Mucosa of stomach (tissue), 1 donor: ENCODE results near the gene TCTN1.

Experiments used
- H3K27me3 ChIP-seq: one replicate; pipeline ENCODE4 v1.7.0; 2013; ENCODE audit warnings: mild to moderate bottlenecking, low read length; ENCODE audit not compliant: control insufficient read depth, insufficient read depth
- H3K36me3 ChIP-seq: one replicate; pipeline ENCODE4 v1.7.0; 2013; ENCODE audit warnings: low read length; ENCODE audit not compliant: control insufficient read depth, insufficient read depth
- H3K4me1 ChIP-seq: one replicate; pipeline ENCODE4 v1.7.0; 2013; ENCODE audit warnings: mild to moderate bottlenecking, low read length; ENCODE audit not compliant: control insufficient read depth, insufficient read depth
- H3K4me3 ChIP-seq: one replicate; pipeline ENCODE4 v1.7.0; 2013; ENCODE audit warnings: low read length
- H3K9ac ChIP-seq: one replicate; pipeline ENCODE4 v1.7.0; 2013; ENCODE audit warnings: mild to moderate bottlenecking, low read length, moderate library complexity
- H3K9me3 ChIP-seq: one replicate; pipeline ENCODE4 v1.7.0; 2013; ENCODE audit warnings: mild to moderate bottlenecking, low read length, moderate library complexity; ENCODE audit not compliant: control insufficient read depth
- donor health status: Pancreatic carcinoma.

TCTN1 gene

GRCh38 chr12:110622582-110622981, 8.7 kb downstream of the TCTN1 start:
- Histone ChIP-seq H3K27me3 (no peaks in the 10 kb centered on the region), H3K36me3 (no peaks in the 10 kb centered on the region), H3K4me3 (no peak overlapping the region), H3K9ac (no peak overlapping the region), H3K9me3 (no peaks in the 10 kb centered on the region), H3K4me1 (no peaks in the 10 kb centered on the region)

DNA sequence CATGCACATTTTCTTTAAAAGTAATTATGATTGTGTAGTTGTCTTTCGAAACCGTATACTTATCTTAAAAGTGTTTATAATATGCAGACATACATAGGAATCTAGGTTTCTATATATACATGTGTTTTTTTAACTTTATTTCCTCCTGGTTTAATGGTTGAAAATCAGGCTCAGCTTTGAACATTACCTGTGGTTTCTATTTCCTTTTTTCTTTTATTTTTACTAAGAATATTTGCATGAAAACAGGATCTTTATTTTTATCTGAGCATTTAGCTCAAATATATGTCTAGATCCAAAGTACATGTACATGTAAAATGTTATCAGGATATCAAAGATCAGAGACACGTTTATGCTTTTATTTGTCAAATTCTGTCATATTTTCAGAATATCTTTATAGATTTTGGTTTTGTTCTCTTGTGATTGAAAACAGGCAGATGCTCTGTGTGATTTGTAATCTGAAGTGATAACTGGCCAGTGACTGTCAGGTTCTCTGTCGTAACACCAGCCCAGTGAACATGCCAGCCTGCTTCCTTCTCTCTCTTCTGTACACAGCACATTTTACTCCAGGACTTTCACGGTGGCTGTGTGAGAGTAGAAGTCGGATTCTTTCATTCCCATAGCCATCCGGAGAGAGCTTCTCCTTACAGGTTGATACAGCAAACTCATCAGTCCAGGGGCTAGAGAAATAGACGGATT, 13.7 kb downstream of the TCTN1 start:
- Histone ChIP-seq H3K4me3 (no peak overlapping the region), H3K36me3 (no peaks in the 10 kb centered on the region), H3K9ac (no peak overlapping the region), H3K4me1 (no peaks in the 10 kb centered on the region), H3K27me3 (no peaks in the 10 kb centered on the region), H3K9me3 (no peaks in the 10 kb centered on the region)

- no peak overlapping the region for H3K9ac ChIP-seq
- H3K36me3 ChIP-seq = no peaks in the 10 kb centered on the region
Measured at GRCh38 chr12:110635055-110635454, 21.1 kb downstream of the TCTN1 start.

GRCh38 chr12:110636516-110636915, 22.6 kb downstream of the TCTN1 start:
- H3K9me3 ChIP-seq = no peaks in the 10 kb centered on the region
- H3K27me3 ChIP-seq = no peaks in the 10 kb centered on the region
- no peak overlapping the region for H3K9ac ChIP-seq
- no peaks in the 10 kb centered on the region for H3K4me1 ChIP-seq
- no peaks in the 10 kb centered on the region for H3K36me3 ChIP-seq
- no peak overlapping the region for H3K4me3 ChIP-seq

More at GRCh38 chr12:110635055-110635454, 21.1 kb downstream of the TCTN1 start:
- H3K4me1 ChIP-seq = no peaks in the 10 kb centered on the region
- H3K4me3 ChIP-seq = no peak overlapping the region
- H3K27me3 ChIP-seq = no peaks in the 10 kb centered on the region
- no peaks in the 10 kb centered on the region for H3K9me3 ChIP-seq

DNA sequence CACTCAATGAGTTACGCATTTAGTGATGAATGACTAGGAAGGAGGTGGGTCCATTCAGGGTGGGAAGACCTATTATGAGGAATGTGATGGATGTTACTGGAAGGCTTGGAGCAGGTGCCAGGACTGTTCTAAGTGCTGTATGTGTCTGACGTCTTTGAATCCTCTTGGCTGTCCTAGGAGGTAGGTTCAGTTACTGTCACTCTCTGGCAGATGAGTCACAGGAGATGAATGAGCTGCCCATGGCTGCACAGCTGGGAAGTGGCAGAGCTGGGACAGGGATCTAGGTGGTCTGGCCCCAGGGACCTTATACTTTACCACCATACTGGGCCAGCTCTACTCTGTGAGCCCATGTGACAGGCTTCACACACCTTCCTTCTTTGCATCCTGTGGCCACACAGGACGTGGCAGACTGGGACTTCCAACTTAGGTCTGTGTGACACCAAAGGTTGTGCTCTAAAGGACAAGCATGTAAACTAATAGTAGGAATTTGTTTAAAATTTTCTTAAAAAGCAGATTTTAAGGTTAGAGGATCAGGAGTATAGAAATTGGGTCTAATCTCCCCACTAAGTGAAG, 24.0 kb downstream of the TCTN1 start:
- Histone ChIP-seq H3K4me1 (no peaks in the 10 kb centered on the region), H3K9me3 (no peaks in the 10 kb centered on the region), H3K9ac (no peak overlapping the region), H3K36me3 (no peaks in the 10 kb centered on the region), H3K27me3 (no peaks in the 10 kb centered on the region), H3K4me3 (no peak overlapping the region)

- Histone ChIP-seq H3K9ac (no peak overlapping the region), H3K9me3 (no peaks in the 10 kb centered on the region), H3K27me3 (no peaks in the 10 kb centered on the region), H3K4me3 (no peak overlapping the region), H3K36me3 (no peaks in the 10 kb centered on the region), H3K4me1 (no peaks in the 10 kb centered on the region)
Measured at GRCh38 chr12:110638796-110639195, 24.9 kb downstream of the TCTN1 start.

DNA sequence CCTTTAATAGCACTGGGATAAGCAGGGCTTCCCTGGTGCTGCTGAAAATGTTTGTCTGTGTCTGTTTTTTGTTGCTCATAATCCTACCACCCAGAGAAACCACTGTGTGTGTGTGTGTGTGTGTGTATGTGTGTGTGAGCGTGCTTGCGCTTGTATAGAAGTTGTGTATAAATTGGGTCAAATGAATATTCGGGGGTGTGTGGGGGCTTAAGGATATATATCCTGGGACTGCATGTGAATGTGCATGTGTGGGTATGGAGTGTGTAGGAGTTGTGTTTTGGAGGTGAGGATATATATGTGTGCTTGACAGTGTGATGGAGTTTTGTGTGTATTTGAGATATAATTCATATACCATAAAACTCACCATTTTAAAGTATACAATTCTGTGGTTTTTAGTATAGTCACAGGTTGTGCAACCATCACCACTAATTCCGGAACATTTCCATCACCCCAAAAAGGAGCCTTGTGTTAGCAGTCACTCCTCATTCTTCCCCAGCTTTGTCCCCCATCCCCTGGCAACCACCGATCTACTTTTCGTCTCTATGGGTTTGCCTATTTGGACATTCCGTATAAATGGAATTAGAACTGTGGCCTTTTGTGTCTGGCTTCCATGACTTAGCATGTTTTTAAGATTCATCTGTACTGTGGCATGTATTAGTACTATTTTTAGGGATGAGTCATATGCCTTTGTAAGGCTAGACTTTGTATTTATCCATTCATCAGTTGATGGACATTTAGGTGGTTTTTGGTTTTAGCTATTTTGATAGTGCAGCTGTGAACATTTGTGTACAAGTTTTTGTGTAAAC, 25.6 kb downstream of the TCTN1 start:
- H3K4me3 ChIP-seq = no peak overlapping the region
- no peaks in the 10 kb centered on the region for H3K27me3 ChIP-seq
- no peak overlapping the region for H3K9ac ChIP-seq
- H3K36me3 ChIP-seq = no peaks in the 10 kb centered on the region
- no peaks in the 10 kb centered on the region for H3K4me1 ChIP-seq
- no peaks in the 10 kb centered on the region for H3K9me3 ChIP-seq

GRCh38 chr12:110640275-110641025, 26.5 kb downstream of the TCTN1 start:
- no peaks in the 10 kb centered on the region for H3K27me3 ChIP-seq
- H3K9me3 ChIP-seq = no peaks in the 10 kb centered on the region
- H3K4me1 ChIP-seq = no peaks in the 10 kb centered on the region
- H3K4me3 ChIP-seq = no peak overlapping the region
- H3K36me3 ChIP-seq = no peaks in the 10 kb centered on the region
- no peak overlapping the region for H3K9ac ChIP-seq

DNA sequence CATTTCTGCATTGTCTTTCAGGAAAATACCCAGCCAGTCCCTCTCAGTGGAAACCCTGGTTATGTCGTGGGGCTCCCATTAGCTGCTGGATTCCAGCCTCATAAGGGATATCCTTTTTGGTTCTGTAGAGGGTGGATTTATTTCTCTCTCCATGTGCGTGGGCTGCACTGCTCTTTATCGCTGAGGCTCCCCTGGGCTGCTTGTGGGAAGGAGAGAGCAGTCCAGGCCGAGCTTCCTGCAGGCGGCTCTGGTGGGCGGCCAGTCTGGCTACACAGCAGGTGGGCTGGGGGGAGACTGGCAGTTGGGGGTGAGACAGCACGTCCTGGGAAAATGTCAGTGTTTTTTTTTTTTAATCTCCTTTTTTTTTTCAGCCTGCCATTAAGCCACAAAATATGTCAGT, 27.6 kb downstream of the TCTN1 start:
- no peak overlapping the region for H3K4me3 ChIP-seq
- no peaks in the 10 kb centered on the region for H3K9me3 ChIP-seq
- H3K27me3 ChIP-seq = no peaks in the 10 kb centered on the region
- no peaks in the 10 kb centered on the region for H3K4me1 ChIP-seq
- no peaks in the 10 kb centered on the region for H3K36me3 ChIP-seq
- H3K9ac ChIP-seq = no peak overlapping the region

GRCh38 chr12:110647631-110648040, 33.7 kb downstream of the TCTN1 start:
- H3K4me1 ChIP-seq = no peaks in the 10 kb centered on the region
- no peaks in the 10 kb centered on the region for H3K27me3 ChIP-seq
- H3K36me3 ChIP-seq = no peaks in the 10 kb centered on the region
- H3K4me3 ChIP-seq = no peak overlapping the region
- no peaks in the 10 kb centered on the region for H3K9me3 ChIP-seq
- H3K9ac ChIP-seq = no peak overlapping the region

DNA sequence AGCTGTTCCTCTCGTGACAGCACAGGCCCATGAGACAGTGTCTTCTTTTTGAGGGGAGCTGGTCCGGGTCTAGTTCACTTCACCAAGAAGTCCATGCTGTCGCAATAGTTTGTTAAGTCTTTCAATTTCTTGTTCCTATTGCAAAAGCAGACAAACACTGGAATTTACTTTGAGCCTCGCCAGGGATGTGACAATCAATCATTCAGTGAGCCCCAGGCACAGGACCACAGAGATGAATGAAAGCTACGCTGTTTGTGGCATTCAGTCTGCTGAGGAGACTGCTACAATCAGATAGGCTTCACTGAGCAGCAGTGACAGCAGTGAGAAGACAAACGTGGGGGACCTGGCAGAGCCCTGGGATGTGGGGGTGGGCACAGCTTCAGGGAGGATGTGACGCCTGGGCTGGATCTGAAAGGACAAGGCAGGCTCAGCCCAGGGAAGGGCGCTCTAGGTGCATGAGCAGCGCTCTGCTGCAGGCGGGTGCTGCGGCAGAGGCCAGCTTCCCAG, 35.5 kb downstream of the TCTN1 start:
- H3K4me1 ChIP-seq = no peaks in the 10 kb centered on the region
- no peak overlapping the region for H3K4me3 ChIP-seq
- no peaks in the 10 kb centered on the region for H3K27me3 ChIP-seq
- no peak overlapping the region for H3K9ac ChIP-seq
- H3K9me3 ChIP-seq = no peaks in the 10 kb centered on the region
- H3K36me3 ChIP-seq = no peaks in the 10 kb centered on the region
